ENCODE measurements around the gene CSF1.

CSF1 gene

GRCh38 chr1:109901141-109901523 lies 9.5 kb upstream of the CSF1 start:
- no peak for DNase-seq (ENCODE audit: low read depth in 2 of 2, low spot score in 1 of 2)

DNA sequence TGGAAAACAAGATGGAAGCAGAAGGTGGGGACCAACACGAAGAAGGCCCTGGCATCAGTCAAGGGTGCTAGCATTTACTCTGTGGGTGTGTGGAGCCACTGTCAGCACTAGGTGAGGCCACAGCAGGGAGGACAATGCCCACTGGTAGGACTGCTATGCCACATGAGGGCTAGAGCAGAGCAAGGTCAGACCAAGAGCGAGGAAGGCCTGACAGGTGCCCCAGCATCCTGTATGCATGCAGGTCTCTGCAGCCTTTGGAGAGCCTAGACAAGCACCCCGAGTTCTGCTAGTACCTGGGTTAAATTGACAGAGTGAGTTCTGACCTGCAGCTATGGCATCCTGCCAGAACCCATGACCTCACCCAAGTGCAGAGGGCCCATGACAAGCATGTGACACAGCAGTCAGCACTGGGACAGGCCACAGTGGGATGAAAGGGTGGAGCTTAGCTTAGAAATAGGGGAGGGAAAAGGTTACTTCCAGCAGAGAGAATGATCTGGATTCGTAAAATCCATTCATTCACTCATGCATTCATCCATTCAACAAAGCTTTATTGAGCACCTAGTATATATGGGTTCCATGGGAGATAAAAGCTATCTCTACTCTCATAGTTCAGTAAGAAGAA lies 9.0 kb upstream of the CSF1 start:
- no peak for DNase-seq (ENCODE audit: low read depth in 2 of 2, low spot score in 1 of 2)

- no peak for DNase-seq (ENCODE audit: low read depth in 2 of 2, low spot score in 1 of 2)
These were observed 8.3 kb upstream of the CSF1 start for GRCh38 chr1:109902204-109902985.

GRCh38 chr1:109903376-109903930 lies 7.2 kb upstream of the CSF1 start:
- DNase-seq (ENCODE audit: low read depth in 2 of 2, low spot score in 1 of 2) = no peak

GRCh38 chr1:109904105-109904817 lies 6.4 kb upstream of the CSF1 start:
- DNase-seq (ENCODE audit: low read depth in 2 of 2, low spot score in 1 of 2) = no peak

DNA sequence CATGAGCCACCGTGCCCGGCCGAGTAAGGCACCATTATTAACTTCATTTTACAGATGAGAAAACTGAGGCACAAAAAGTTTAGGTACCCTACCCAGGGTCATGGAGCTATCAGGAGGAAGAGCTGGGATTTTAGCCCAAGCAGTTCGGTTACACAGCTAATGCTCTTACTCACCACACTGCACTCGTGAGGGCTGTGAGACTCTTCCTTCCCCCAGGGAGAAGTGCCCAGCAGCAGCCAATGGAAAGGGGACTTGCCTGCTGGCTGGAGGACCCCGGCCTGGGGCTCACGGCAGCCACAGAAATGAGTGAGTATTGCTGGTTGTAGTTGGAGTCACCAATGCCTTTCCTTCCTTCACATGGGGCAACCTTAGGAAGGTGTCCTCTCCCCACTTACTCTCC lies 5.2 kb upstream of the CSF1 start:
- DNase-seq (ENCODE audit: low read depth in 2 of 2, low spot score in 1 of 2) = no peak

DNA sequence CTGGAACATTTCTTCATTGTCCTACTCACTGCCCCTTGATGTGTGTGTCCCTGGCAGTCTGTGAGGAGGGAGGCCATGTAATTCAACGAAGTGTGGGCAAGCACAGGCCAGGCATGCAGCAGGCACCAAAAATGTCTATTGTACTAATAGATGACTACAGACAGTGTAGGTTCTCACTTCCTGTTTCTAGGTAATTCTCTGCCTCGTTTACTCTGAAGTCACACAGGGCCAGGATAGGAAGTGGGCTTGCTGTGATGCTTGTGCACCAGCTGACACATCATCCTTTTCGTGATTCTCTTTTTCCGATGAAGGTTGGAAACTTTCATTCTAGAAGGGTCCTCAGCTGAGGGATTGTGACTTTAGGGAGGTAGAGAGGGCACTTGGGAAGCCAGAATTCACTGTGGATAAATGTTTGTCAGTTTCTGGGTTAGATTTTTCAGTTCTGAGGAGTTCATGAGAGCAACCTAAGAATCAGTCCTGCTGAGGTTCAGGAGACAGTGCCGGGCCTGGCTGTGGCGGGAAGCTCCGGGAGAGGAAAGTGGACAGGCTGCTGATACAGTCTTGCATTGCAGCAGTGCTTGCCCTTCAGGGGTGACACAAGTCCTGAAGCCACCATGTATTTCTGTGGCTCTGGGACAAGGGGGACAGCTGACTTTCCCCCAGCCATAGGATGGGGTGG lies 4.3 kb upstream of the CSF1 start:
- DNase-seq (ENCODE audit: low read depth in 2 of 2, low spot score in 1 of 2) = peak in 1 of 2 donors; percentile 21

DNA sequence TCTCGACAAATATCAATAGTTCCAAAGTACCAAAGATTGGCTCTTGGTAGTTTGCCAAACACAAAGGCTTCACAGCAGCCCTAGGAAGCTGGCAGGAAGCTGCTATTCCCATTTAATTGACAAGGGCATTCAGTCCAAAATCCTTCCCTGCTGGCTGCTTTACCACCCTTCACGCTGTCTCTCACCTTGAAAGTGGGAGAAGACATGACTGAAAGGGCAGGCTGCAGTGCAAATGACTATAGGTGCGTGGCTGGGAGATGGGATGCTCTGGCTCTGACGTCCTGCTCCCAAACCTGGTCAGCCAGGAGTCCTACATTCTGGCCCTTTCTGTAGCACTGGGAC lies 3.8 kb upstream of the CSF1 start:
- no peak for DNase-seq (ENCODE audit: low read depth in 2 of 2, low spot score in 1 of 2)

- DNase-seq (ENCODE audit: low read depth in 2 of 2, low spot score in 1 of 2) = no peak
These were observed 3.4 kb upstream of the CSF1 start for GRCh38 chr1:109907190-109907774.

GRCh38 chr1:109908836-109909235 lies 1.8 kb upstream of the CSF1 start:
- no peak for DNase-seq (ENCODE audit: low read depth in 2 of 2, low spot score in 1 of 2)

GRCh38 chr1:109909561-109909960 lies 1.1 kb upstream of the CSF1 start:
- no peak for DNase-seq (ENCODE audit: low read depth in 2 of 2, low spot score in 1 of 2)

GRCh38 chr1:109910963-109911798 lies 532 bp downstream of the CSF1 start:
- DNase-seq (ENCODE audit: low read depth in 2 of 2, low spot score in 1 of 2) = no peak

- DNase-seq (ENCODE audit: low read depth in 2 of 2, low spot score in 1 of 2) = no peak
These were observed 1.7 kb downstream of the CSF1 start for GRCh38 chr1:109912214-109912861.

GRCh38 chr1:109912873-109913272 lies 2.2 kb downstream of the CSF1 start:
- DNase-seq (ENCODE audit: low read depth in 2 of 2, low spot score in 1 of 2) = no peak

- DNase-seq (ENCODE audit: low read depth in 2 of 2, low spot score in 1 of 2) = no peak
These were observed 2.8 kb downstream of the CSF1 start for GRCh38 chr1:109913360-109913879.

GRCh38 chr1:109914587-109915240 lies 4.1 kb downstream of the CSF1 start:
- no peak for DNase-seq (ENCODE audit: low read depth in 2 of 2, low spot score in 1 of 2)

GRCh38 chr1:109917051-109917767 lies 6.6 kb downstream of the CSF1 start:
- DNase-seq (ENCODE audit: low read depth in 2 of 2, low spot score in 1 of 2) = no peak

All from stimulated activated CD8-positive, alpha-beta memory T cell treated with anti-CD3 and anti-CD28 coated beads, Interleukin-4, amount 100 ng/mL, for 1 hour (primary cell).